Epithelial cell of proximal tubule (primary cell): ENCODE measurements around the gene DDIT4. TPM values are rescaled to one million over a fixed set of nuclear protein-coding genes. Genes with fewer than 3 reads are reported as not detected.
"Not testable (repeated sequence)": the region's sequence is repeated elsewhere in the genome, so short reads cannot be mapped to it uniquely, and the experiment has no call there.

Experiments
- DNase-seq: peaks from one replicate; pipeline ENCODE4 v3.0.0-alpha.2; 2011; ENCODE audit warnings: low read depth
- H3K4me3 ChIP-seq: 2 replicates; pipeline ENCODE4 v1.5.1; 2011; ENCODE audit warnings: low read depth, mild to moderate bottlenecking, low read length
- CTCF ChIP-seq: conservative IDR thresholded peaks from 2 replicates; pipeline ENCODE4 v1.5.1; 2012; ENCODE audit warnings: low read depth, mild to moderate bottlenecking, low read length
- total RNA-seq: library from RNA; depleted of rRNA; stranded (reverse); fragments of >200 nt; gene quantifications from 2 replicates; pipeline ENCODE4 v1.2.3, GENCODE V29; 2015

DDIT4 gene
- total RNA-seq, 1 donor from 2014 or later, result 122 TPM

DNA sequence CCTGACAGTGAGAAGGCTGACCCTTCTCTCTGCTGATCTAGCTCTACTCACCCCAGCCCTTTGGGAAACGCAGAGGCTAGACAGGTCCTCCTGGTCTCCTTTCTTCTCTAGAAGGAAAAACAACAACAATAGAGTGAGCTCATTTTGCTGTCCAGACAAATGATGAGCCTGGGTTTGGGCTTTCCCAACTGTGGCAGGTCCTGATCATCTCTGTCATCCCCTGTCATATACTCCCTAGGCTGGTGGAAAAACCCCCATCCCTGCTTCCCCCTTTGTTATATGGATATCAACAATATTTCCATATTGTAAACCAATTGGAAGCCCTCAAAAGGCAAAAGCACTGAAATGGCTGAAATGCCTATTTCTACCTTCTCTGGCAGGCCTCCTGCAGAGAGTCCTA lies 9.2 kb upstream of the DDIT4 start:
- no peak for DNase-seq
- no peak for TF ChIP-seq CTCF
- no peak overlapping the region for H3K4me3 ChIP-seq

DNA sequence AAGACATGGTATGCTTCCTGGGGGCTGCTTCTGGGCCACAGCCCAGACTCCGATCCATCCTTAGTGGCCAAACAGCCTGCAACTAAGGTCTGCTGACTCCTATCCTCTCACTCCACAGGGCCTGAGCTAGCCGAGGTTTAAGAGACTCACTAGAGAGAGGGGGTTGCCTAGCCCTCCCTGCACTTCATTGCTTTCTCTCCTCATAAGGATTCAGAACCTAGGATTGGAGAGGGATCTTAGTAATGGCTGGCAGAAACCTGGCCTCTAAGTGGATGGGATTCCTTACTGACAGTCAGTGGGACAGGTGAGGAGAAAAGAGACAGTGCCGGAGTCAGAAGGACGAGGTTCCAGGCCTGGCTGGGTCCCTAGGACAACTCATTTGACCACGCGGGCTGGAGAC lies 8.2 kb upstream of the DDIT4 start:
- no peak for TF ChIP-seq CTCF
- no peak overlapping the region for H3K4me3 ChIP-seq
- no peak for DNase-seq

GRCh38 chr10:72265990-72266865 lies 7.5 kb upstream of the DDIT4 start:
- no peak overlapping the region for H3K4me3 ChIP-seq
- no peak for TF ChIP-seq CTCF

DNA sequence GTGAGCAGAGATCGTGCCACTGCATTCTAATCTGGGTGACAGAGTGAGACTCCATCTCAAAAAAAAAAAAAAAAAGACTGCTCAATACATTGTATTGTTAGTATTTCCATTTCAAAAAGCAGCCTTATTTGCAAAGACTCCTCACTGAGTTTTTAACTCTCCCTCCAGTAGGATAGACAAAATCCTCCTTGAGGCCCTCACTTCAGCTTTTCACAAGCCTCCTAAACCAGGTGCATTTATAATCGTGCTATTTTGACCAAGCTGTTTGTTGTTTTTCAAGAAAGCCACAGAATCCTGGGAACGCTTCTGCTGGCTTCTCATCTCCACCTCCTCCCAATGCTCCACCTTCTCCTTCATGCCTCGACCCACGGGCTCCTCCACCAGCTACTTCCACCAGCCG lies 6.3 kb upstream of the DDIT4 start:
- DNase-seq, result no peak
- H3K4me3 ChIP-seq, result no peak overlapping the region
- TF ChIP-seq CTCF, result no peak

More at GRCh38 chr10:72265990-72266865, 7.5 kb upstream of the DDIT4 start:
- DNase-seq, result no peak

DNA sequence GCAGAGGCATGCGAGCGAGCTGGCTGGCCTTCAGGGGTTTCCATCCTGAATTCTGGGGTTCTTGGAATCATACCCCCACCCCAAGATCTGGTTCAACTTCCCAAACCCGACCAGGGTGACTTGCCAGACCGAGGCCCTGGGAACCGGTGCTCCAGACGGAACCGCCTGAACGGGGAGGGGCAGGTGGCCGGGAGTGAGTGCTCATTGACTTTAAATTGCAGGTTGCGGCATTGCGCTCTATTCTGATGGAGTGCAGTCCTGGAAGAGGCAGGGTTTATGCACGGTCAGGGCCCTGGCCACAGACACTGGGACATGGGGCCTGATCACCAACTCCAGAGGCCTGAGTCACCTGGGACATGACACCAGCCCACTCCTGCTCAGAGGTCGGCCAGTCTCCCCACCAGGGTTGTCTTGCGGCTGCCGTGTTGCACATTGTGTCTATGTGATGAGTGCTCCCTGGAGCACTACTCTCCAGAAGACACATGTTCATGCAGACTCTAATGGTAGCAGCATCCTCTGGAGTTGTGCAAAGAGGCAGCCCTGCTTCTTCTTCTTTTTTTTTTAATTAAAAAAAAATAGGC lies 5.8 kb upstream of the DDIT4 start:
- TF ChIP-seq CTCF, result no peak
- H3K4me3 ChIP-seq, result no peak overlapping the region
- no peak for DNase-seq

GRCh38 chr10:72268475-72269200 lies 5.1 kb upstream of the DDIT4 start:
- DNase-seq, H3K4me3 ChIP-seq: not testable (repeated sequence)

DNA sequence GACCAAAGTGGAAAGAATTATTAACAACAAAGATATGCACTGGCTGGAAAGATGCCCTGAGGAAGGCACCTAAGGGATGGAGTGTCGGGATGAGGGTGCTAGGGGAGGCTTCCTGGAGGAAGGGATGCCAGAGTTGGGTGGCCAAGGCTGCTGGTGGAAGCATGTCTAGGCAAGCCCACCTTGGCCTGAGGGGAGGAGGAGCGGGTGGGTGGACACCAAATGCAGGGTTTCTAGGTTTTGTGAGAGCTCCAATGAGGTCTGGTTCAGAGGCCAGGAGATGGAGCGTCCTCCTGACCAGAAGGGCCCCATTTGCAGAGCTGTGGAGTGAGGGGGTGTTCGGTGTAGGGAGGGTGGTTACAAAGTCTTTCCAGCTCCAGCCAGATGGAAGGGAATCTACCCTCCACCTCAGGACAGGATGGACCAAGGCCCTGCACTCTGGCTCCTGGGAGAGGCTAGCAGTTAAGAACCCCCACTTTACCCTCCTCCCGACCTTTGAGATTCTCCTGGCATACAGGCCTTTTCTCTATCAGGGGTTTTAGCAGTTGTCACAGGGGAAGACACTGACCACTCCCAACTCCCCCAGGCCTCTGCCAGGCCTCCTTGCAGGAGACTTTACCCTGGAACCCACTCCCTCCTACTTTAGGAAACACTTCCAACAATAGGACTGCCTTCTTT lies 3.0 kb upstream of the DDIT4 start:
- H3K4me3 ChIP-seq, result no peak overlapping the region
- no peak for TF ChIP-seq CTCF
- DNase-seq, result no peak
